ENCODE data around the gene GSC2.
"Not testable (repeated sequence)": the region's sequence is repeated elsewhere in the genome, so short reads cannot be mapped to it uniquely, and the experiment has no call there.

- TF ChIP-seq CTCF, POLR2AphosphoS5 (IDR thresholded peaks at IDR 0.05): not testable (repeated sequence)
These were observed 6.0 kb upstream of the GSC2 start for GRCh38 chr22:19156109-19156508.
